GM19372 (cell line): ENCODE results near the gene NRXN2.
A peak's percentile ranks its signal among the peaks of the same experiment; 100 is the strongest.

Experiments used
- ATAC-seq: cut with Tn5 transposase; IDR thresholded peaks from one replicate; pipeline ENCODE4 v1.9.1; 2021; ENCODE audit warnings: mild to moderate bottlenecking, low read depth, moderate library complexity; ENCODE audit not compliant: unreplicated experiment

Gene NRXN2

DNA sequence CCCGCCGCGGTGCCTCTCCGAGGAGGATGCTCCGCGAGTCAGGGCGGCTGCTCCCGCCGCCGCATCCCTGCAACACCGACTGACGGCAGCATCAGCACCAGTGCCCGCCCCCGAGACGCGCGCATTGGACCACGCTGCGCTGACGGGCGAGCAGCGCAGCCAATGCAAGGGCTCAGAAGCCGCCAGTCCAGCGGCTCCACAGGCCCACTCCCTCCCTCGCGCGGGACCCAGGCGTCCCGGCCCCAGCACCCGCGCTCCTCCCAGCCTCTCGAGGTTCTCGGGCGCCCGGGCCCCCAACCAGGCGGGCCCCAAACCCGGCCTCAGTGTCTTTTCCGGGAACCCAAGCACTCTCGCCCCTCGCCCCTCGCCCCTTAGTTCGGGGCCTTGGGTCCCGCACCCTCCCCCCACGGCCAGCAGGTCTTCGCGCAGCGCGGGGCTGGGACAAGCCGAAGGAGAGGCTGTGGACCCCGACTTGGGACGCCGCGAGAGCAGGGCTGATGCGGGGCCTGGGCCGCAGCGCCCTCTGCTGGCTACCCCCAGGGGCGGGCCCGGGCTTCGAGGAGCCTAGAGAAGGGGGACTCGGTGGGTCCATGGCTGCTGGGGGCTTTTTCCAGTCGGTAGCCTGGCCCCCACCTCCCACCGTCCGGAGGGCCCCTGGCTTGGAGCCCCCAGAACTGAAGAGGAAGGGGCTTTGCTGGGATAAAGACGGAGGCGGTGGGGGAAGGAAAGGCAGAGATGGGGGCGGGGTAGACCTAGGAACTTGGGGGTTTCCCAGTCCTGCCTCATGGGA, at the start of gene NRXN2:
TSS of gene NRXN2 (minus strand) at position 81 of the 790 bp plus-strand sequence. CDS start 9,498 bp downstream, outside the sequence.
- ATAC-seq: peak; percentile 90

DNA sequence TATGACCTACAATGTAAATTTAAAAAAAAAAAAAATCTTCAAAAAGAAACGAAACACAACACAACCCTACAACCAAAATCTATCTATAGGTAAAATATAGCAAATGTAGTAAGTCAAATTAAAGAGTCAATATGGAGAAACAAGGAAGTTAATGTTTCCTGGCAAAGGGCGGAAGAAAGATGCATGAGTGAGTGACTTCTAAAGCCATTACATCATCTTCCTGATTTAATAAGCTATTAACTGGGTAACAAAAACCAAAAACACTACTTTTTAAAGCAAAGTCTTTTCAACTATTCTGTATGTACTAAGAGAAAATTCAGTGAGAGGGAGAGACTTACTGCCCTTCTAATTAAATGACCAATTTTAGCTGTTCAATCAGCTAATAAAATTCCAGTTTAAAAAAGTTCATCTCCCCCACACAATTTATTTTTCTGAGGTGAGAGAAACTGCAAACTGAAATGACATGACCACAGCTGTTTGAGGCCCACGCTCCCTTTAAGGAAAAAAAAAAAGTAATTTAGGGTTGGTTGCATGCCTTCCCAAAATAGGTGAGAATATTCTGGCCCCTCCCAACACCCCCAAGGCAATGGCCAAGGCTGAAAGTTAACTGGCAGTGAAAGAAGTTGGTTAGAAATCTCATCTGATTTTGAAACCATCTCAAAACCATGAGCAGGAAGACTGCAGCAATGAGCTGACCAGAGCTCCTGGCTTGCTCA, 49.5 kb upstream of the NRXN2 start:
- no peak for ATAC-seq

DNA sequence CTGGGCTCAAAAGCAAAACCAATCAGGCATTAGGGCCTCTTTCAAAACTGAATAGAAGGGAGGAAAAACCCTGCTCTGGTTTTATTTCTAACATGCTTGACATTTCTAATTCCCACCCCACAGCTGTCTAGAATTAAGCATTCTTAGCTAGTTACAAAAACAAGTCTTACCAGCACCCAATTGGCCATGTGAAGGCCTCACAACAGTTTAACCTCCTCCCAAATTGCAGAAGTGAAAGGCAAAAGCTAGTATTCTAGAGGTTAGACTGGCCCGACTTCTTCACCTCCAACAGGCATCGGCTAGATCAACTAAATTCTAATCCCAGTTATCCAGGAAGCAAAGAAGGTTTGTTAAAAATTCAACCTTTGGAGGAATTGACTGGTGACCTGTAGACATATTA, 48.9 kb upstream of the NRXN2 start:
- no peak for ATAC-seq

DNA sequence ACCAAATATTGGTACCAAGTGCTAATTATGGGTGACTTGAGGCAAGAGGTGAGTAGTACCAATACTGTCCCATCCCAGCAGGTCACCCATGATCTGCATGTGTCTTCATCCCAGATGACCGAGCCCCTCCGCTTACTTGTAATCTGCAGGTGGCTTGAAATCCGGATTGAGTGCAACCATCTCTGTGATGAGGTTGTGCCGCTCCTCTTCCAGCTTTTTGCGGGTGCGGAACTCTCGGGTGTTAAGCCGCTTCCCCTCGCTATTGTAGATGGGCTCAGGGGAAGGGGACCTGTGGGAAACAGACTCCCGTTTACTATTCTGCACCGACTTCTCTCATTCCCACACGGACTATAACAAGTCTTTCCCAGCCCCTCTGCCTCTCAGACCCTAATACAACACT, 47.1 kb upstream of the NRXN2 start:
- ATAC-seq: no peak

DNA sequence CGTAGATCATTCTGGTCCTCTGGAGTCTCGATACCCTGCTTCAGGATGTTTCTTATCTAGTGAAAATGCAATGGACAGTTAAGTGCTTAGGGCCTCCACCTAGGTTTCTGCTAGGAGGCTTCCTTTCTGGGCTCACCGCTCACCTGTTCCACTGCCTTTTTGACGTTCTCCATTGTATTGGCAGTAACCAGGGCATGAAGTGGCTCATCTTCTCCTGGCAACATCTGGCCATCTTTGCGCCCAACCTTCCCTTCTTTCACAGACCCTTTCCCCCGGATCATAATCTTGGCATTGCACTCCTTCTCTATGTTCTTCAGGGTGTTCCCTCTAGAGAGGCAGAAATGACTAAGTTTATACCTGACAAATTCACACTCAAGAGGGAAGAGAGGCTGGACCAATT, 46.3 kb upstream of the NRXN2 start:
- ATAC-seq: no peak

DNA sequence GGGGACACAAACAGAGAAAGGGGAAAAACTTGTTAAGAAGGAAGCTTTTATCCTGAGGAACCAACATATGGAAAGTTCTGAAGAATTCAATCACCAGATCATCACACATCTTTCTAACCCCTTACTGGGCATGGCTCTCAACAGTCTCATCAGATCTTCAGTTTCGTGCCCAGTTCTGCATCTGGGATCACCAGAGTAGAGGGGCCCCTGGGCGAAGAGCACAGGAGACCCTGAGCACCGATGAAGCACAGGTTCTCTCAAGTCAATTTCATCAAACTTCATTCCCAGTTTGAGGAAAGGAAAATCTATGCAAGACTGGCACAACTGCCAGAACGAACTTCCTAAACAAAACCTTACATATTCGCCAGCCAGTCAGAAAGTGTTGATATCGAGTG, 45.3 kb upstream of the NRXN2 start:
- no peak for ATAC-seq

DNA sequence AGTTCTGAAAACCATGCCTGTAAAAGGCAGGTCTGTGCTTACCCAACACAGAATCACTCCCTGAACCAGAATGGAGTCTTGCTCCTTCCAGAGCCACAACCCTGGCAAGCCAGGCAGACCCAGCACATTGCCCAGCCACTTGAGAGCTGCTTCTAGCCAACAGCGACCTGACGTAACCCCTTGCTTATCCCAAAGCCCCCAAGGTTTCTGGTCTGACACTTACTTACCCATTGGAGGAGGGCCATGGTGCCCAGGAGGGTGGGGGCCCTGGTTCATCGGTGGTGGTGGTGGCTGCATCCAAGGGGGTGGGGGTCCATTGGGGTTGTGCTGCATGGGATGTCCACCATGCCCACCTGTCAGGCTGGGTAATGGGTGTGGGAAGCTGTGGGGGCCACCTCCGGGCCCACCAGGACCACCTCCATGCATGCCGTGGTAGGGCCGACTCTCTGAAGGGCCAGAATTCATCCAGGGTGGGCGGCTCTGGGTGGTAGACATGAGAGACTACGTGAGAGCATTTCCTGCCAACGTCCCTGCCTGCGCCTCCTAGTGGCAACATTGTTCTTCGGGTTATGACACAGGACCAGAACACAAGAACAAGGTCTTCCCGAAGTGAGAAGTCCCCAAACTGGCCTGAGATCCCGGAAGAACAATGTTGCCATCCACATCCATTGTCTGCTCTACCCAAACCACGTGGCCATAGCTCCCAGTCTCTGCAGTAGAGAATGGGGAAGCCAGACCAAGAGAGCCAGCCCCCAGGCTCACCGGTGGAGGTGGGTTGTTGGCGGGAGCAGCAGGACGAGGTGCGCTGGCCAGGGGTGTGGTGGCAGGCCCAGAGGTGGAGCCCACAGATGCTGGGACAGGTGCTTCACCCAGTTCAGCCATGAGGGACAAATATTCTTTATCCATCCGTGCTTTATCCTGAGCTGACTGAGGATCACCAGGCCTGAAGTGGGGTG, 44.6 kb upstream of the NRXN2 start:
- ATAC-seq: no peak

DNA sequence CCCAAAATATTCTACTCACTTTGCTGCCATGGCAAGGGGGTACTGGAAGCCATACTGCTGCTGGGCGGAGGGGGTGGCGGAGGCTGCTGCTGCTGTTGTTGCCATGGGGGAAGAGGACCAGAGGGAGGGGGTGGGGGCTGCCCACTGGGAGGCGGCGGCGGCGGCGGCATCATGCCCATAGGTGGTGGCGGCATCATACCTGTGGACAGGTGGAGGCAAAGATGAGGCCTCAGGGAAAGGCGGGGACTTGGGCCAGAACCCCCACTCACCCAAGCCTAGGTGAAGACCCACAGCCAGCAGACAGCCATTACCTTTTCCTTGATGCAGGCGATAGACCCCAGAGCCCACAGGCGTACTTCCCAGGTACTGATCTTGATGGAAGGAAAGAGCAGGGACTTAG, 43.9 kb upstream of the NRXN2 start:
- ATAC-seq: no peak

DNA sequence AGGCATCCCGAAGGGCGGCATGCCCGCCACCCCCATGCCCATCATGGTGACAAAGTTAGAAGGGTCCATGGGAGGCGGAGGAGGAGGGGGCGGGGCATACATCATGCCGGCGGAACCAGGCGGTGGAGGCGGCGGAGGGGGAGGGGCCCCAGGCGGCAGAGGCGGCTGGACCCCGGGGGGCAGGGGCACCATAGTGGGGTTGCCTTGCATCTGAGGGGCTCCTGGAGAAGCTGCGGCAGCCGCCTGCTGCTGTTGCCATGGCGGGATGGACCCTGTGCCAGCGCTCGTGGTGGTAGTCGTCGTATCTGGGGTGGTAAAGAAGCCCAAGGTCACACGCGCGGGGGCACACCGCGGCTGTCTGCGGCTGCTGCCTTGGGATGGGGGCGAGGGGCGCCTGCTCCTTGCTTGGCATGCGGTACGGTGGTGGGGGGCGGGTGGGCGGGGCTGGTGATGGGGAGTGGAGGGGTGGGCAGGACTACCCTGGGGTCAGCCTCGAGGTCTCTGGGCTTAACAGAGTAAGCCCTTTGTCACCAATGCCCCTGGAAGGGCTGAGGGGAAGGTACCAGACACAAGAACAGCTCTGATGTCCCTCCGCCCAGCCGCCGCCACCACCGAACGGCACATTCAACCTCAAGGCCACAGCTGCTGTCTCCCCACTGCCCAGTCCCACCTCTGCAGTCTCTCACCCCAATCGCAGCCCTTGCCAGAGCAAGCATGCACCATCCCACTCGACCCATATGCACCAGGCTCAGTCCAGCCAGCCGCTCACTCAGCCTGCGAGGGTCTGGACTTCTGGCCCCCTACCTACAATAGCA, 43.1 kb upstream of the NRXN2 start:
- ATAC-seq: no peak

DNA sequence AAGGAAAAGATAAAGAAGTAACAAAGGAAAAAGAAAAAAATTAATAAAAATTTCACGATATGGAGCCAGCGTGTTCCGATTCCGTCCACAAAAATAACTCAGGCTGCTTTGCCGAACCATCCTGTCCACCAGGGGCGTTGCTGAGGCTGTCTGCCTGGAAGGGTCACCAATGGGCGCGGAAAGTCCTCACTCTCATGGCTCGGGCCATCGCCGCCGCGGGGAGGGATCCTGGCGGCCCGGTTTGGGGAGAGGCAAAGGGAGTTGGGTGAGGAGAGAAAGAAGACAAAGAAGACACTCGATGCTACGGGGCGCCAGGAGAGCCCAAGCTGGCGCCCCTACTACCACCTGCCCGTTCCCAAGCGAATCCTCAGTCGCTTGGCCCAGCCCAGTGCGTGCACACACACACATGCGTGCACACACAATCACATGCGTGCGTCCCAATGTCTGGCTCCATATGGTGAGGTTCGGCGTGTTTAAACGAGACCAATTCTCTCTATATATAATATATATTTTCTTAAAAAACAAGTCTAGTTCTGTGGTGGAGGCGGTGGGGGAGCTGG, 42.4 kb upstream of the NRXN2 start:
- ATAC-seq: no peak

DNA sequence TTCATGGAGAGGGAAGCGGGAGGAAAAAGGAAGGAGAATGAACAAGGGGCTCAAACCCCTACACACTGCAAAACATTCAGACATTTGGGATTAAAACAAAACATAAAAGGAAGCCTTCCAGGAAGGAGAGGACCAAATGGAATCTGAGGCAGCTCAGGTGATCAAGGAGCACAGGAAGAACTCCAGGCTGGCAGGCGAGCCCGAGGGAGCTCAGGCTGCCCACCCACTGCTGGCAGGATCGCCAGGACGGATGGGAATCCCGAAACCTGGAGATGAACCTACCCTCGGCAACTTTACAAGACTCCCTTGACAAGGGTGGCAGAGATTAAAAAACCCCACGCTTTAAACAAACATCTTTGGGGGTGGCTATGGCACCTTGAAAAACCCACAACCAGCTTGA, 41.8 kb upstream of the NRXN2 start:
- ATAC-seq: no peak

DNA sequence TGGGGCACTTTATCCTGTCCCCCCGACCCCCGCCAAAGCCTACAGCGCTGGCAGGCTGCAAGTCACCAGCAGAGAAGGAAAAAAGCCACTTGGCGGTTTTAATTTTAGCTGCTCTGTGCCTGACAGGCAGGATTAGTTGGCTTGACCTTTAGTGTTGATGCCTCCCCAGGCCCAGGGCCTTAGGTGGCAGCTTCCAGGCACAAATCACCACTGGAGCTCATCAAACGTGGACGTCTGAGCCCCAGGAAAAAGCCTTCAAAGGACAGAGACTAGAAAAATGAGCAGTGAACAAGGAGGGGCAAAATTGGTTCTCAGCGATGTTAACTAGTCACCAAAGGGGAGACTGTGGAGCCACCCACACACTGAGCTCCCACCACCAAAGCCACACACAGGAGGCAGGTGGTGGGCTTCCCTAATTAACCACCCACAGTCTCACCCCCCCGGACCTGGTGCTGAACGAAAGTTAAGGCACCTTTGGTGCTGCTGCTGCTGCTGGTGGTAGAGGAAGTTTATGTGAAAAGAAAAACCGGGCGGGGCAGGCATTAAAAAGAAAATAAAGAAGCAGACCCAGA, 41.1 kb upstream of the NRXN2 start:
- ATAC-seq: no peak

DNA sequence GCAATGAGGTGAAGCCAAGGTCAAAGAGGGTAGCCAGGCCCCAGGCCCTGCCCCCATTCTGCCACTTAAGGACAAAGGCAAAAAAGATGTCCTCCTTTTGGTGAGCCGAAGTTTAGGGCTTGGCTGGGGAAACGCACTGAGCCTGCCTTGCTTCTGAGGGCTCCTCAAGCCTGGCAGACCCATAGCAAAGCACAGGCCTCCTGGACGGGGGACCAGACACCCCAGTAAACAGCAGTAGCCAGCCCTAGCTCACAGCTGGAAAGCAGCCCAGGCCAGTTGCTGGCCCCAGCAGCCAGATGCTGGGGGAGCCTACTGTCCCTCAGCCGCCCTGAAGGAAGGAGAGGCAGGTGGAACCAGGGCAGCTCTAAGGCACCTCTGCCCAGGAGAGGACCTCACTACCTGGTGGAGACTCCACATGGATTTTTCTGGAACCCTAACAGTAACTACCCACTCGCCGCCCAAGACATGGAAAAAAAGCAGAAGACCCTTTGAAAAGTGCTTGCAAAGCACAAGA, 40.6 kb upstream of the NRXN2 start:
- no peak for ATAC-seq

DNA sequence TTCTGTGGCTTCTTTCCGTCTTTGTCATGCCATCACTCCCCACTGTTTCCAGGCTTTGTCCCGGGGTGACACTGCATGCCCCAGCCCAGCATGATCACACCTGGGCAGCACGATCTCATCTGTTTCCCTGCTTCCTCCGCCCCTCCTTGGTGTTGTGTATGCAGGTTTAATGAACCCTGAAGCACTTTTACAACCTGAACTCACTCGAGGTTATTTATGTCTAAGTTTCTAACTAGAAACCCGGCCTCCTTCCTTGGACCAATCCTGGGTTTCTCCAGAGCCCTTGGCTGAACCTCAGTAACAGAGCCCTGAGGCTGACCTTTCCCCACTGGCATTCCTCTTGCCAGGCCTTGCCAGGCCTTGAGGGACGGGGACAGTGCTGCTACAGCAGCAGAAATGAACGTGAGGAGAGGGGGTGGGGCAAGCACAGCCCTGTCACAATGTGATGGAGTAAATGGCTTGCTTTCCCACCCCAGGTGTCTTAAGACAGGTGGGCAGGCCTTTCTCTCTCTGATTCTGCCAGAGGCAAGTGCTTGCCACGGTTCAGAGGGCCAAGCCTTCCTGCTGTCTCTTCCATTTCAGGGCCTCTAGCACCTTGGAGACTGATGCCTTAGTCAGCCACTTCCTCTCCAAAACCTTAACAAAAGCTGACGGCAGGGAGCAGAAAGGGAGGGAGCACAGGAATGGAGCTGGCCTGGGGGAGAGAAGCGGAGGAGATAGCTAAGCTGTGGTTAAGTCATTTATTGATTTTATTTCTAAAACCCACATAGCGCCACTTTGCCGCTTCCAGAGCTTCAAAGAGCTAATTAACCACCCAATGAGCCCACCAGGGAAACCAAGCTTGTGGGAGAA, 39.9 kb upstream of the NRXN2 start:
- no peak for ATAC-seq

DNA sequence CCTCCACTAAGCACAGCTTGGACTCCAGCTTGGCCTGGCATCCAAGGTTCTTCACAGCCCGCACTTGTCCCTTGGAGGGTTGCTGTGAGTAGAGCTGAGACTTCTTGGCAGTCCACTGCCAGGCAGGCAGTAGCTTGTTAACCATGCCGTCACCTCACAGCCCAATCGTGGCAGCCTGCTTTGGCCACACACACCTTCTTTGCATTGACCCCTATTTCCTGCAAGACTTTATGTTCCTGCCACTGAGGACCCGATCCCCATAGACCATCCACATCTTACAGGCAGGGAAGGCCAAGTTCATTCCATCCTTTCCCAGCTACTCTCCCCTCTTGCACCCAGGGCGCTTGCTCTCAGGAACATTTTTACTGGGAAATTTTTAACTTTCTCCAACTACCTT, 39.3 kb upstream of the NRXN2 start:
- no peak for ATAC-seq

DNA sequence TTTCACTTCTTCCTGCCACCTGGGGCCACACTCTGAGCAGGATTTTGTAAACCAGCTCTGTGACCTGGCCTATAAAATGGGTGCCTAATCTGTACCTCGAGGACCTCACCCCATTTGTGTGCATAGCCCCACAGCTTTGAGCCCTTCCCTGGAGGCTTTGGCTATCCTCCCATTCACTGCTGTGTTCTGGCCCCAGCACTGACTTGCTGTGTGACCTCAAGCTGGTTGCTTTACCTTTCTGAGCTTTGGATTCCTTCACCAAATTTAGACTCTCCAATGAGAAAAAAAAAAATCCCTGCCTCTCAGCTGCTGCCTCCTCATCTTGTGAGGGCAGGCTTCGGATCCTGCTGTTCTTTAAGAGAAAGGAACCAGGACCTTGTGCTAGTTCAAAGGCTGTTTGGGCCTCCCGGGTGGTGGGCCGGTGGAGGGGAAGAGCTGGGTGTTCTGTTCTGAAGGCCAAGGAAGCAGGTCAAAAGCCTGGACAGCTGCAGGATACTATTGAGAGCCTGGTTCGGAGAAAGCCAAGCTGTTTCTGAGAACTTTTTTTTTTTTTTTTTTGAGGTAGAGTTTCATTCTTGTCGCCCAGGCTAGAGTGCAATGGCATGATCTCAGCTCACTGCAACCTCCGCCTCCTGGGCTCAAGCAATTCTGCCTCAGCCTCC, 37.9 kb upstream of the NRXN2 start:
- ATAC-seq: no peak

DNA sequence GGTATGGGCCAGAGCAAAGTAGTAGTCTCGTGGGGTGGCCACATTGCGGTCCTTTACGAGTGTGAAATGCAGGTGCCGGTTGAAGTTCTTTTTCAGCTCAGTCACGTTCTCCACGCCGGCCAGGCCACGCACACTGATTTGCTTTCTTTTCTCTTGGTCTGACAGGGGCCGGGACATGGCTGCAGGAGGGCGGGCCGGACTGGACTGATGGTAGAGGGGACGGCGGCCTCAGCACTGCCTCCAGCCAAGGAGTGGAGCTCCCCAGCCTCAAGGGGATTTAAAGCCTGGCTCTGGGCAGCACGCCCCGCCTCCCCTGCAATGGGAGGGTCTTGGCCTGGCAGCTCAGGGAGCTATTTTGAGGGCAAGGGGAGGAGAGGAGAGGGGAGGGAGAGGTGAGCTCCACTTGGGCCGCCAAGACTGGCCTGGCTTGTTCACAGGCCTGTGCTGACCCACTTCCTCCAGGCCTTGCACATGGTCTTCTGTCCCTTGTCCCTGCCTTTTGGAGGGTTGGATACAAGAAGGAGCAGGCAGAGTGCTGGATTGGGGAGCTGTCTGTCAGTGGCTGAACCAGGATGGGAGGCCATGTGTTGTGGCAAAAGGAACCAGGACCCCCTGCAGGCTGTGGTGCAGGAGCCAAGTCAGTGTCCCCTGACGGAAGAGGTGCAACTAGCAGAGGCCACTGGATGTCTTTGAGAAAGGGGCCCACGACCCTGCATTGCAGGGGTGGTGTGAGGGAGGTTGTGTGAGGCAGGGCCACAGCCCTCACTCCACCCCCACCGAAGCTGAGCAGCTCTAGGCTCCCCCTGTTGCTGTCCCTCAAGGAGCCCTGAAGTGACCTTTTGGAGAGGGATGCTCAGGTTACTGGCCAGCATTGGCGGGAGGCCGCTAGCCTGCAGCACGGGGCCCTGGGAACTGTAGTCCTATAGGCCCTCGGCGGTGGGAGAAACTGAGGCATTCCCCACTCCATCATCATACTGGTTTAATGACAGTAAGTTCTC, 37.0 kb upstream of the NRXN2 start, which contains the start of gene PYGM:
TSS of gene PYGM (minus strand) at position 253 of the 998 bp plus-strand sequence. CDS start at position 177, 76 bp downstream.
- no peak for ATAC-seq
